Activated CD8-positive, alpha-beta memory T cell treated with anti-CD3 and anti-CD28 coated beads, Interleukin-2, amount 50 U/mL, for 24 hours (primary cell): Measurements from ENCODE around the gene MYDGF.
"Not testable (repeated sequence)": the region's sequence is repeated elsewhere in the genome, so short reads cannot be mapped to it uniquely, and the experiment has no call there.

ENCODE experiments used
- DNase-seq: peaks from one replicate; pipeline ENCODE4 v3.0.0-alpha.2; 2020; ENCODE audit errors: extremely low read depth

MYDGF gene

DNA sequence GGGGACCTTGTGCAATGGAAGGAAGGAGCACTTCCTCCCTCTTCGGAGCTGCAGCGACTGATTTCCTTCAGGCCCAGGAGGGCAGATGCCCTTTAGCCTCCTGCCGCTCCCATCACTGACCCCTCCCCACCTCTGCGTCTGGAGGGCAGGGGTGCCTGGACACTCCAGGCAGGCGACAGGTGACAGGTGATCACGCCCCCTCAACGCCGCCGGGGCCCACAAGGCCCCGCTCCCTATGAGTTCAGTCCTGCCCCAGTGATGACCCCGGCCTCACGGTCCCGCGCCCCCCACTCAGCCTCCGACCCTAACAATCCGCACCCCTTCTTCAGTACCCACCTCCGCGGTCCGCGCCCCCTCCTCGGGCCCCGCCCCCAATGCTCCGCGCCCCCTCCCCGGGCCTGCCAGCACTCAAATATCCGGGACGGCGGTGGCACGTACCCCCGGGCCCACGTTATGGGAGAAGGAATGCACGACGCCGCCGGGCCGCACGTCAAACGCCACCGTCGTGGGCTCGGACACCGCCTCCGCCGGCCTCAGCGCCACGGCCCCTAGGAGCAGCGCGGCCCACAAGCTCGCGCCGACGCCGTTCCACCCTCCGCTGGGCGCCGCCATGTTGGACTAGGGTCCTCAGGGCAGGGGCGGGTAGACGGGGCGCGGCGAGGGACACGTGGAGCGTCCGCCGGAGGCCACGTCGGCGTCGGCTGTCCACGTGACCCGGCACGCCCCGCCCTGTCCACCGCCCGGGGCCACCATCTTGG, at the start of gene MYDGF:
TSS of gene MYDGF (minus strand) at position 620 of the 758 bp plus-strand sequence. CDS start at position 612, 8 bp downstream.
- DNase-seq = peak; percentile 83

DNA sequence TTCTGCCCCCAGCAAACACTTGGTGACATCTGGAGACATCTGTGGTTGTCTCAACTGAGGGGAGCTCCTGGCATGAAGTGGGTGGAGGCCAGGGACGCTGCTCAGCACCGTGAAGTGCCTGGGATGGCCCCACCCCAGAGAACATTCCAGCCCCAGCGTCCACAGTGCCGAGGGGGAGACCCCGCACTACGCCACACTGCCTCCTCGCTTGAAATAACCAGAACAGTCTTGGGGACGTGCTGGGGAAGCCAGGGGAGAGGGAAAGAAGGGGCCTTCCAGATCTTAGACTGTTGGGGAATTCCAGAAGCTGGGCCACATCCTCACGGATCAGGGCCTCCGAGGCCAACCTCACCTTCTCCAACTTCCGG, 49.3 kb upstream of the MYDGF start:
- DNase-seq = no peak

DNA sequence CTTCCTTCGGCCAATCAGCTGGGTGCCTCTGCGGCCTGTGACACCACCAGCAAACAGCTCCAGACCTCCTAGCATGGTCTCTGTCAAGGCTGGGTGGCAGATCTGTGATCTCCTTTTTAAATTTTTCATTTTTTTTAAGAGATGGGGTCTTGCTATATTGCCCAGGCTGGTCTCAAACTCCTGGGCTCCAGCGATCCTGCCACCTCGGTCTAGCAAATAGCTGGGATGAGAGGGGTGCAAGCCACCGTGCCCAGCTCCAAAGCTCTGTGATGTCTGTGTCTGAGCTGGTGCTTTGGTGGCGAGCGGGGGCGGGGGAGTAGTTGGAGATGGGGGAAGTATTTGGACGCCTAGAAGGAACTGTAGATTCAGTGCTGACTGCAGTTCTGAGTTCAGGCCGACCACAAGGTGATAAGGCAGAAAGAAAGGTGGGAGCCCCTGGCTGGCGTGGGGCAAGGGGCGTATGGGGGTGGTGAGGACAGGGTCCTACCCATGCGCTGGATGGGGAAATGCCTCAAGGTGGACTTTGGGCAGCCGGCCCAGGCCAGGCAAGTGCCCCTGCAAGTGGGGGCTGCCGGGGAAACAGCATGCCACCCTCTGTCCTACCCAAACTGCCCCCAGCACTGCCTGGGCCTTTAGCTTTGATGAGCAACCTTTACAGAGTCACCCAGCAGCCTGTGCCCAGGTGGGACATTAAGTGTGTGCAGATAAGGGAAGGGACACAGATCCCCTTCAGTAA, 48.0 kb upstream of the MYDGF start:
- no peak for DNase-seq

DNA sequence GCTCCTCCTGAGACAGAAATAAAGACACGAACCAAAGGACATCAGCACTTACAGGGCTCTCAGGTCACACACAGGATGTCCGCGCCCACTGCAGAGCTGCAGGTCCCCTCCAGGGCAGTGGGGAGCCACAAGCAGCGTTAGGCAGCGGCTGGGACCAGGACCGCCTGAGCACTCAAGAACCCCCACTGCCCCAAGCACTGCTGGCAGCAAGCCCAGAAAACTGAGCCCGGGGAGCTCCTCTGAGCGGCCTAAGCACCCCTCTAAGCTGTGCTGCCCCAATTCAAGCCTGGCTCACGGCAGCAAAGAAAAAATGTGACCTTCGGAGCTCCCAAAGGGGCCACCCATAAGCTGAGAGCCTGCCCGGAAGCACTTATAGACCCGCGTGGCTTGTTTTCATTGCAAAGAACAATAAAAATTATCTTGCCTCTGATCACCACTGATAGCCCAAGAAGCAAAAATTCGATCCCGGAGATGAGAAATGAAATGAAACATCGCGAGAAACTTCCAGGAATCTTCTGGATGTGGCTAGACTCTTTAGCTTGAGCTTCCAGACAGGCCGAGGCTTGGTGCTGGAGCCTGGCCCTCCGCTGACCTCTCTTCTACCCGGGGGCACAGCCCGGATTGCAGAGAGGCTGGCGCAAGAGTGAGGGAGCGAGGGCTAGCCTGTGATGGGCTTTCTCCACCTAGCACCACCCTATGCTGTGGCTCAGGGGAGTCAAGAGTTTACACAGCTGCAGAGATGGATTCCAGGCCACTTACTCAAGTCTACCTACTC, 47.2 kb upstream of the MYDGF start:
- no peak for DNase-seq

DNA sequence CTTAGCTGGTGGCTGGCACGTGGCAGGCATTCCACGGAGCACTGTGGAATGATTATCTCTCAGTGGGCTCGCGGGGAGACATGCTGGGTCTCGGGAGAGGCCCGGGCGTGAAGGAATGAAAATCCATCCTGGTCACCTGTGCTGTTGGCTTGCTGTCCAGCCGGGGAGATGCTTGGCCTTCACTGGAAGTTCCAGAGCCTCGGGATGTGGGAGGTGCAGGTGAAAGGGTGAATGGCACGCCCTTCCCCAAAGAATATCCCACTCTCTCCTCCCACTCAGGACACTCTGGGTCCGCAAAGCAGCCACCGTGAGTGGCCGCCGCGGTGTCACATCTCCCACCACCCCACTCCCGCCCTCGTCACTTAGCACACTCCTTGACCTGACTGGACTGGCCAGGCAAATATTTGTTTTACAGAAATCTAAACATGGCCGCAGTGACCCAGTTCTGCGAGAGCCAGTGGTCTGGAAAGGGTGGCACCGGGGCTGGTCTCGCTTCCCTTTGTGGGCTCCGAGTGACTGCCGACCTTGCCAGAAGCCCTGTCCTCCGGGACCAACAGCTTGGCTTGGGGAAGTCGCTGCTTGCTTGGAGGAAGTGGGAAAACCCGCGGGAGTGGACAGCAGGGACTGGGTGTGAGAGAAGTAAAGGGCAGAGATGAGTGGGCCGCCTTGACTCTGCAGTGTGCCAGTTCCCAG, 45.5 kb upstream of the MYDGF start:
- no peak for DNase-seq

DNA sequence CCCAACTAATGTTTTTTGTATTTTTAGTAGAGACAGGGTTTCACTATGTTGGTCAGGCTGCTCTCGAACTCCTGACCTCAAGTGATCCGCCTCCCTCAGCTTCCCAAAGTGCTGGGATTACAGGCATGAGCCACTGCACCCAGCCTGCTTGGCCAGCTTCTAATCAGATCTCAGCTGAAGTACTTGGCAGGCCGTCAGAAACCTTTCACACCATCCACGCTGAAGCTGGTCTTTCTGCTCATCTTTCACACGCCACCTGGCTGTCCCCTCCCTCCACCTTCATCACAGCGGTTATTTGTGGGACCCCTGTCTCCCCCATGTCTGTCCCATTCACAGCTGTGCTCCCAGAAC, 45.0 kb upstream of the MYDGF start:
- not testable (repeated sequence) for DNase-seq

DNA sequence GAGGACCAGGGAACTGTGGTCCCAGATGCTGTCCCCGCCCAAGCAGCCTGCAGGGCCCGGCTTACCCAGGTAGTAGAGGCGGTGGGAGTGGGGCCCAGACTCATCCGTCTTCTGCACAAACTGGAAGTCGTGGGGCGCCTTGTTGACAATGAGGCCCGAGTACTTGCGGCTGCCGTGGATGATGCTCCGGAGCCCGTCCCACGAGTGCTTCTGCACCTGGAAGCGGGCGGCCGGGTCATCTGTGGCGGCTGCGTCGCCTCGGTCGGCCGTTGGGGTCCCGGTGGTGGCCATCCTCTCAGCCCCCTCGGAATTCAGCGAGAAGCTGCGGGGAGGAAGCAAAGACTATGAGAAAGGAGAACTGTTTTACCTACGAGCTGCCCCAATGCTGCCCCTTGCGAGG, 43.9 kb upstream of the MYDGF start:
- no peak for DNase-seq

DNA sequence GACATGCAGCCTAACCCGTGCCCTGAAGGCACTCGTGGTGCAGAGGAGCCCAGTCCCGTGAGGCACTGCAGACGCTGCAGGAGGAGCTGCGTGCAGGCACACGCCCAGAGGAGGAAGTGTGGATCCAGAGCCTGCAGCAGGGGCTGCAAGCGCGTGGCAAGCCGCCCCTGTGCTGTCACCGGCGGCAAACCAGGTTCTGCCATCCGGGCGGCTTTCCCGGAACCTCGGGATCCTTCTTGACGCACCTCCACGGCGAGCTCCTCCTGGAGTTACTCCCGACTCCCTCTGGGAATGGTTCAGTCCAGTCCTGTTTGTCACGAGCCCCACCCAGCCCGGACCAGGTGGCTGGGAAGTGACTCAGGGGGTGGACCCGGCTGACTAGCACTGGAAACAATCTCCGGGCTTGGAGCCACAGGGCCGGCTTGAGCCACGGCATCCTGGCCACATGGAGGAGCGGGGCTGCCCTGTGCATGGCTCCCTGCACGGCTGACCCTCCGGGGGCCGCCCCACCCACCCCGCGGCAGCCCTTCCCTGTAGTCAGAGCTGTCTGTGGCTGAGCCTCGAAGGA, 43.3 kb upstream of the MYDGF start:
- DNase-seq = no peak

DNA sequence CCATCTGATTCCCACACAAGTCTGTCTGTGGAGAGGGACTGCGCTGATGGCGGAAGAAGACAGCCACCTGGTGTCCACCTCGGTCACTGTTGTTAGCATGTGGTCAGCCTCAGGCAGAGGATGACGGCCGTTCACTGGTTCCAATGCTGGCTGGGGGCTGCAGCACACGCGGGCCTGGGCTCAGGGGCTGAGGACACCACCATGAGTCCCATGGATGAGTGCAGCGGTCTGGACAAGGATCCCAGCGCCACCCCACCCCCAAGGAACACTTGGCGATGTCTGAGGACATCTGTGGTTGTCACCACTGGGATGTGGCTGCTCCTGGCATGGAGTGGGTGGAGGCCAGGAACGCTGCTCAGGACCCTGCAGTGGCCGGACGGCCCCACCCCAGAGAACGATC, 42.6 kb upstream of the MYDGF start:
- no peak for DNase-seq

DNA sequence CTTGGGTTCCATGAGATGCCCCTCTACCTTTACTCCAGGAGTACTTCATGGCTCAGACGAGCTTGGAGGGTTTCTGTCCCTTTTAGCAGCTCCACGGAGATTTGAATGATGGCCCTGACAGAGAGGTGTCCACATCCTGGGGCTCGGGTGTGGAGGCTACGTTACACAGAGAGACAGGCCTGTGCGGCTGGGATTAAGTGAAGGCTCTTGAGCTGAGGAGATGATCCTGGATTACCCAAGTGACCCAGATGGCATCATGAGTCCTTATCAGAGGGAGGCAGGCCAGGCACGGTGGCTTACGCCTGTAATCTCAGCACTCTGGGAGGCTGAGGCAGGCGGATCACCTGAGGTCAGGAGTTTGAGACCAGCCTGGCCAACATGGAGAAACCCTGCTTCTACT, 41.1 kb upstream of the MYDGF start:
- DNase-seq = no peak

DNA sequence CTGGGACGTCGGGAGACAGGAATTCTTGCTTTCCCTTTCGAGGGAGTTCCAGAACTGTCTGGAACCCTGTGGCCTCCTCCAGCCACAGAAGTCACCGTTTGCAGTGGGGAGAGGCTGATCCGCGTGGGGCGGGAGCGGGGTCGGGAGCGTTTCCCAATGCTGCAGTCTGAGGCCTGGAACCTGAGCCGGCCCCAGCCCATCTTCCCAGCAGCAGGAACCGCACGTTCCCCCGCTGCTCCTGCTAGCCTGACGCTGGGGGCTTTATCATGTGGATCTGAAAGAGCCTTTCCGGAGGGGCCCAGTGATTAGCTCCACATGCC, 40.1 kb upstream of the MYDGF start:
- DNase-seq = no peak

DNA sequence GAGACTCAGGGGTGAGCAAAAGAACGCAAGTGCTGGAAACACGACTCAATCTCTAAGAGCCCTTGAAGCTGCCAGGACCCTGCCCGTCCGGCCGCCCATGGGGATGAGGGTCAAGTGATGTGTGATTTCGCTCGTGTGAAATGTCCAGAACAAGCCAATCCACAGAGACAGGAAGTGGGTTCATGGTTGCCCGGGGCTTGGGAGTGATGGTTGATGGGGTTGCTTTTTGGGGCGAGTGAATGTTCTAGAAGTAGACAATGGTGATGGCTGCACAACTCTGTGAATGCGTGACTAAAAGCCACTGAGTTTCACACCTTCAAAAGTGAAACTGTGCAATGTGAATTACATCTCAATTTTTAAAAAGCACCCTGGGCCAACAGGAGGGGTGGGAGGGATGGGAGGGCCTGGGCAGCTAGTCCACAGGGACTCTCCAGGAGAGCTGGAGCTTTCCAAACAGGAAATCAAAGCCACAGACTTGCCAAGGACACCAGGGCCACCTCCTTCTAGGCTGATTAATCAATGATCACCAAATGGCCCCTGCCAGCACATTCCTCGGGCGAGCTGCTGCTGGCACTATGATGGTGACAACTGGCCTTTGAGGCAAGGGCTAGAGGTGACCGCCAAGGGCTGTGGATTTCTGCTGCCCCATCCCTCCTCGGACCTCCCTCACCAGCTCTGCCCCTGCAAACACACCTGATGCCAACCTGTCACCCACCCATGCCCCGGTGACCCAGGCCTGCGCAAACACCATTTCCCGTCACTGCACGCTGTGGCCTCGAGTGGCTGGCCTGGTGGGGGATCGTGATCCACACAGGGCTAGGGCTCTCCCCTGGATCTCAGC, 39.5 kb upstream of the MYDGF start:
- no peak for DNase-seq

DNA sequence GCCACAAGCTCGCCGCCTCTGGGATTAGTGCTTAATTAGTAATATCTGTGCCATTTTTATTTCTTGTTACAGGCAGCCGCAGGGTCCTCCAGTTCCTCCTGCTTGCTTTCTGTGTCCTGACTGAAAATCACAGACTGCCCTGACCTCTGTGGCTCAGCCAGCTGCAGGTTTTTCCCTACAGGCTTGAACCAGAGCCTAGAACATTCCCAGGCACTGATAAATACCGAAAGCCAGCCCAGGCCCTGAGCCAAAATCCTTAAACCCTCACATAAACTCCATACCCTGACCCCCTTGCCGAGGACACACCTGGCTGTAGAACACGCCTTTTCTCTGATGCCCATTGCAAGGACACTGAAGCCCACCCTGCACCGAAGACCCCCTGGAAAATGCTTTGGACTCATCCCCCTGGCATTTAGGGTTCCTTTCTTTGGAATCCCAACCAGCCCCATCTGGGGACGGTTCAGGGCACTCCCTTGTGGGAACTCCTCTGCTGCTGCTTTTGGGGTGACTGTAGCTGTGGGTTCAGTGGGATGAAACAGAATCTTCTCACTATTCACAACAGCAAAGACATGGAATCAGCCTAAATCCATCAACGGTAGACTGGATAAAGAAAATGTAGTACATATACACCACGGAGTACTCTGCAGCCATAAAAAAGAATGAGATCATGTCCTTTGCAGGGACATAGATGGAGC, 38.0 kb upstream of the MYDGF start:
- no peak for DNase-seq

DNA sequence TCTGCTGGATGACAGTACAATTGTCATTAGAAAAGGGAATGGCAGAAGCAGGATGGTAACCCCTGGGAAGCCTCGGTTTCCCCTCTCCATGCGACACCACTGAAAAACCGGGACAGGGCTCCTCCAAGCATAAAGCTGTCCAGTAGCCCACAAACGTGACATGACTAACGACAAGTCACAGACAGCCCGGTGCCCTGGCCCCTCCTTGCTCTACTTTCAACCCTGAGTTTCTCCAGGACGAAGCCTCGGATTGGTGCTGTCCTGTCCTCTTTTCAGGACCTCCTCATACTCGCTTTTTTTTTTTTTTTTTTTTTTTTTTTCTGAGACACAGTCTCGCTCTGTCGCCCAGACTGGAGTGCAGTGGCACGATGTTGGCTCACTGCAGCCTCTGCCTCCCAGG, 37.2 kb upstream of the MYDGF start:
- DNase-seq = no peak

DNA sequence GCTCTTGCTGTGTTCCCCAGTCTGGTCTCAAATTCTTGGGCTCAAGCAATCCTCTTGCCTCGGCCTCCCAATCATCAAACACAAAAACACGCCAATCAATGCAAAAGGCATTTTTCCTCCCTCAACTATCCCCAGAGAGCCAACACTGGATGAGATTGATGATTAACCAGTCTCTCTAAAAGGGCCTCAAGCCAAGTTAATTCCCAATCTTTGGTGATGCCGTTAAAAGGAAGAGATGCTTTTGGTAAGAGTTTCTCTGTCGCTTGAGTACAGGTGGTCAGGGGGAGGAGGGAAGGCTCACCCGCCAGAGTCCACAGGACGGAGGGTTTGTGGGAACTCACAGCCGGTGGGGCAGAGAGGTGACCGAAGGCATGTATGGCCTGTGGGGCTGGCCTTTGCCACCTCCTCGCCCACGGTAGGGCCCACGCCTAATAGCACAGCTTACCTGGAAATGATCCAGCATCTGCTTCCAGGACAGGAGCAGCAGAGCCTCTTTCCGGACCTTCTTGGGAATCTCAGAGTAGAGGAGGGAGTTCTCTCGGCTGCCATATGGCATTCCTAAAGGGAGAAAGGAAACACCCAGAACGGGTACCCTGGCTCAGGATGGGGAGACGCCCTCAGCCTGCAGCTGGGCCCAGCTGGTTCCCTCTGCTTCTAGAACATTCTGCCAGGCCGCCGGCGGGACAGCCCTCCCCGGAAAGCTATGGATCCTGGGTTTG, 35.4 kb upstream of the MYDGF start:
- DNase-seq = no peak

DNA sequence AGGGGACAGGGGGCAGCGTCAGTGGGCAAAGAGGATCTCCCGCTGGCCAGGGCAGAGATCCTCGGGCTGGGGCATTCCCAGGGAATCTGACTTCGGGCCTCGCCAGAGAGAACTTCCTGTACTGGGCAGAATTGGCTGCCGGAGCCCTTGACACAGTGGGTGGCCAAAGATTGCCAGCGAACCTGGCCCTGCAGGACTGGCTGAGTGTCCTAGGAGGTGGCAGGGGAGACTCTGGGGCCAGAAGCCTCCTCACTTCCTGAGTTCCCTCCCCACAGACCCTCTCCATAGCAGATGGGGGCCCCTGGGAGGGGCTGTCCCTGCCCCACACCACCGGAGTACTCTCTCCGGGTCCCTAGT, 34.2 kb upstream of the MYDGF start:
- no peak for DNase-seq

DNA sequence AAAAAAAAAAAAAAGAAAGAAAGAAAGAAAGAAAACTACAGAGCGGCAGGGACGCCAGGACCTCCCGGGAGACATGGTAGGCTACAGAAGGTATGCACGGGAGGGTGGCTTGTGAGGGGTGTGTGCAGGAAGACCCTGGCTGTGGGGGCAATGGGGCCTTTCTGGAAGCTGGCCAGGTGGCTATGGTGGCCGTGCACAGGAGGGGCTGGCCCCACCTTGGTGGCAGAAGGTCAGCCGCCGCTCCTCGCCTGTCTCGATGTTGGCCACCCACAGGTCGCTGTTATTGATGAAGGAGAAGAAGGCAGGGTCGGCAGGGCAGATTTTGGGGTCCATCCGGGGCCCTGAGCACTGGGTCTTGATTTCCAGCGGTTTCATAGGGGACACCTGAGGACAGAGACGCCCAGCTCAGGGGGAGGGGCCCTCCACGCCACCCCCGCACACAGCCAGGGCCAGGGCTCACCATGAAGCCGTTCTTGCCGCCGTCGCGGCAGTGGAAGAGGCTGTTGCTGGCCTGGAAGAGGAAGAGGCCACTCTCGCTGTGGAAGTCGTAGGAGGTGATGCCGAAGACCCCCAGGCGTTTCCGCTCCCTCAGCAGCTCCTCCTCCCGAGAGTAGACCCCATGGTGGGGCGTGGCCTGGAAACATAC, 33.7 kb upstream of the MYDGF start:
- DNase-seq = no peak

DNA sequence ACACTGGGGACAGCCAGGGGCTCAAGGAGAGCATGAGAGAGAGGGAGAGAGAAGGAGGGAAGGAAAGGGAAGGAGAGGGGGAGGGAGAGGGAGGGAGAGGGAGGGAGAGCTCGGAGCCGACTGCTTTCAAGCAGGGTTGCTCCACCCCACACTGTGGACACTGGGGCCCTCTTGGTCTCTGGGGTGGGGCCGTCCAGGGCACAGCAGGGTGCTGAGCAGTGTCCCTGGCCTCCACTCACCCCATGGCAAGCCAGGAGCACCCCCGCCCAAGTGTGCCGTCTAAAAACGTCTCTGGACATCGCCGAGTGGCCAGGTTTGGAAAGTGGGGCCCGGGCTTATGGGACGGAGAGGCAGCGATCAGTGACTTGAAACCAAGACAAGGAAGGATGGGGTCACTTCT, 32.6 kb upstream of the MYDGF start:
- no peak for DNase-seq

DNA sequence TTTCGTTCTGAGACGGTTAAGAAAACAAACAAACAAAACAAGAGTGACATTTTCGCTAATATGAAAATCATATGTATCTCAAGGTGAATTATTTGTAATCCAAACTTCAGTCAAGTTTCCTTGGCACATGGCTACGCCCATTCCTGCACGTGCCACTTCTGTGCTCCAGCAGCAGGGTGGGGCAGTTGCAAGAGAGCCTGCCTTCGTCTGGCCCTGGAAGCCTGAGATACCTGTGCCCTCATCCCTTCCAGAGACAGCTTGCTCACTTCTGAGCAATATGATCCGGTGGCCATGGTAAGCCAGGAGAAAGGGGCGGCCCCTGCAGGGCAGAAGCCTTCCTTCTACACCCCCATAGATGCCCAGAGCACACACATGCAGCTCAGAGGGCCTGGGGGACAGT, 31.4 kb upstream of the MYDGF start:
- no peak for DNase-seq

DNA sequence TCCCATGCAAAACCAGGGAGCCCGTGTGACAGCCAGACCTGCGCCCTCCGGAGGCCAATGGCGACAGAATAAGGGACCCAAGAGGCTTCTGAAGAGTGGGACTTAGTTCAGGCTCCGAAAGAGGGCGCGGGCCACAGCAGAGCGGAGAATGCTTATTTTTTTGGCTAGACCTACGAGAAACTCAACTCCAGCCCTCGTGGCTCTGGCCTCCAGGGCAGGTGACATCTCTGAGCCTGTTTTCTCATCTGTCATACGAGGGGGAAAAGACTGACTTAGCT, 30.5 kb upstream of the MYDGF start:
- DNase-seq = no peak
